ENCODE results near the gene PUM1. TPM values are rescaled to one million over a fixed set of nuclear protein-coding genes. Genes with fewer than 3 reads are reported as not detected.

Gene PUM1
- total and polyA plus RNA-seq, 2 of the 8 experiments (the other 6 are each of a cell fraction or from before 2014, with no cell fraction given), result 122 to 177 TPM

GRCh38 chr1:30923597-30923996 lies 141.9 kb downstream of the PUM1 start:
- Histone ChIP-seq H3K14ac (ENCODE audit: insufficient read length) (no peak overlapping the region), H2BK20ac (ENCODE audit: low read length) (no peak overlapping the region), H3K27ac (ENCODE audit: low read depth, low read length) (no peak overlapping the region), H2BK12ac (ENCODE audit: low read depth, low read length) (no peak overlapping the region), H3K56ac (replicated peaks; ENCODE audit: insufficient read length, low read depth, low read length) (no peak overlapping the region), H3K18ac (ENCODE audit: extremely low read depth, low read length) (no peak overlapping the region), H4K5ac (ENCODE audit: insufficient read length, low read depth, low read length) (no peak overlapping the region), H3K79me1 (ENCODE audit: low read depth, low read length) (no peaks in the 10 kb centered on the region), H3K23ac (ENCODE audit: insufficient read length) (no peak overlapping the region), H4K8ac (ENCODE audit: extremely low read depth, insufficient read depth, low read length) (no peak overlapping the region), H3K4ac (replicated peaks; ENCODE audit: insufficient read length, low read depth, low read length) (no peak overlapping the region), H3K36me3 (ENCODE audit: control insufficient read depth in 2 of 4, insufficient read depth in 4 of 4, low read length in 3 of 4) (no peaks in the 10 kb centered on the region), H3K23me2 (ENCODE audit: low read depth, low read length) (no peaks in the 10 kb centered on the region), H3K9ac (replicated peaks in 1 of 4; ENCODE audit: extremely low read depth in 1 of 4, low read depth in 3 of 4, low read length in 3 of 4) (no peak overlapping the region), H3K4me3 (ENCODE audit: extremely low read depth in 1 of 4, insufficient read depth in 2 of 4, low read depth in 3 of 4, low read length in 4 of 4) (no peak overlapping the region), H3K27me3 (replicated peaks in 1 of 4; ENCODE audit: control insufficient read depth in 3 of 4, extremely low read depth in 1 of 4, insufficient read depth in 3 of 4, low read length in 3 of 4) (no peaks in the 10 kb centered on the region), H4K91ac (replicated peaks; ENCODE audit: insufficient read length, low read length) (no peak overlapping the region), H3K9me3 (ENCODE audit: insufficient read depth in 2 of 2, low read depth in 1 of 2, low read length in 1 of 2) (no peaks in the 10 kb centered on the region), H2BK15ac (ENCODE audit: low read length) (no peak overlapping the region), H3K79me2 (ENCODE audit: control insufficient read depth in 1 of 2, insufficient read depth in 2 of 2, low read length in 2 of 2) (no peaks in the 10 kb centered on the region), H2BK5ac (ENCODE audit: low read depth, low read length) (no peak overlapping the region), H3K4me1 (replicated peaks in 1 of 4; ENCODE audit: control insufficient read depth in 3 of 4, insufficient read depth in 4 of 4, low read length in 3 of 4) (no peaks in the 10 kb centered on the region), H2AFZ (ENCODE audit: low read length) (no peak overlapping the region), H3K4me2 (ENCODE audit: insufficient read depth in 1 of 2, low read depth in 2 of 2, low read length in 2 of 2) (no peak overlapping the region), H4K20me1 (replicated peaks in 1 of 2; ENCODE audit: control insufficient read depth in 1 of 2, insufficient read depth in 2 of 2, low read length in 2 of 2) (no peaks in the 10 kb centered on the region), H2BK120ac (replicated peaks; ENCODE audit: low read depth, low read length) (no peak overlapping the region), H2AK5ac (ENCODE audit: low read depth, low read length) (no peak overlapping the region)
- TF ChIP-seq CTBP2 (IDR thresholded peaks at IDR 0.05; ENCODE audit: borderline replicate concordance, insufficient read depth, insufficient read length, low read length) (no peak), KDM5A (IDR thresholded peaks at IDR 0.05; ENCODE audit: low read length) (no peak), RBBP5 (IDR thresholded peaks at IDR 0.05; ENCODE audit: borderline replicate concordance, low read depth, low read length) (no peak), JUN (IDR thresholded peaks at IDR 0.05; ENCODE audit: low read depth, low read length) (no peak), POU5F1 (IDR thresholded peaks at IDR 0.05; ENCODE audit: low read depth, low read length) (no peak), CHD1 (IDR thresholded peaks at IDR 0.05; ENCODE audit: low read depth, low read length) (no peak), E2F6 (IDR thresholded peaks at IDR 0.05) (no peak), SUZ12 (IDR thresholded peaks at IDR 0.05; ENCODE audit: low read length) (no peak)
- DNase-seq (ENCODE audit: low read depth in 1 of 2, low spot score in 2 of 2) (no peak), FAIRE-seq (no peak)
- ChIA-PET CTCF (ENCODE audit: partially characterized antibody) (interaction anchor here (0.7 to 27.2 kb wide), 8 partner anchors 9 to 204 kb away, joined by 3 to 1519 read pairs (median 6); no protein-coding TSS in a partner anchor), POLR2A (ENCODE audit: partially characterized antibody) (no interaction called here)
- 86% methylated on average over 1 of the region's 1 CpG; no CpG with 5 or more reads in 1 of the 2 experiments for WGBS, 2 experiments (ENCODE audit: extremely low coverage in 1 of 2, insufficient coverage in 1 of 2, insufficient read length in 1 of 2, insufficient replicate concordance in 2 of 2, low coverage in 1 of 2, low lambda C conversion rate in 2 of 2, missing lambda C conversion rate in 1 of 2)

All from H1 (cell line).